ENCODE results near the gene USP12.
A peak's percentile ranks its signal among the peaks of the same experiment; 100 is the strongest.

USP12 gene

GRCh38 chr13:27054760-27055159 lies 116.9 kb downstream of the USP12 start:
- no peak for TF ChIP-seq CTCF (IDR thresholded peaks at IDR 0.05; ENCODE audit: low read depth, low read length)
- H3K4me3 ChIP-seq (ENCODE audit: low read depth, low read length): no peak overlapping the region
- in situ Hi-C loops (cut with HindIII; ENCODE audit: low sequenced_read_pairs): no loop called here
- DNase-seq (ENCODE audit: low read depth, low spot score): no peak

GRCh38 chr13:27053902-27054595 lies 117.6 kb downstream of the USP12 start:
- TF ChIP-seq CTCF (IDR thresholded peaks at IDR 0.05; ENCODE audit: low read depth, low read length): no peak
- H3K4me3 ChIP-seq (ENCODE audit: low read depth, low read length): no peak overlapping the region
- in situ Hi-C loops (cut with HindIII; ENCODE audit: low sequenced_read_pairs): no loop called here
- DNase-seq (ENCODE audit: low read depth, low spot score): peak; percentile 77

- TF ChIP-seq CTCF (IDR thresholded peaks at IDR 0.05; ENCODE audit: low read depth, low read length): no peak
- H3K4me3 ChIP-seq (ENCODE audit: low read depth, low read length): no peak overlapping the region
- in situ Hi-C loops (cut with HindIII; ENCODE audit: low sequenced_read_pairs): no loop called here
- no peak for DNase-seq (ENCODE audit: low read depth, low spot score)
Measured at GRCh38 chr13:27053210-27053884, 118.3 kb downstream of the USP12 start.

- no peak for DNase-seq (ENCODE audit: low read depth, low spot score)
- in situ Hi-C loops (cut with HindIII; ENCODE audit: low sequenced_read_pairs): no loop called here
- TF ChIP-seq CTCF (IDR thresholded peaks at IDR 0.05; ENCODE audit: low read depth, low read length): no peak
- no peak overlapping the region for H3K4me3 ChIP-seq (ENCODE audit: low read depth, low read length)
Measured at GRCh38 chr13:27052551-27053208, 118.9 kb downstream of the USP12 start.

- in situ Hi-C loops (cut with HindIII; ENCODE audit: low sequenced_read_pairs): no loop called here
Measured at GRCh38 chr13:27047081-27047480, 124.5 kb downstream of the USP12 start.

More at GRCh38 chr13:27047081-27047480, 124.5 kb downstream of the USP12 start:
- TF ChIP-seq CTCF (IDR thresholded peaks at IDR 0.05; ENCODE audit: low read depth, low read length): no peak
- DNase-seq (ENCODE audit: low read depth, low spot score): no peak
- H3K4me3 ChIP-seq (ENCODE audit: low read depth, low read length): no peak overlapping the region
